CD4-positive, alpha-beta T cell treated with Interleukin-6 for 4 hours (primary cell): ENCODE results near the gene BBS9.
A peak's percentile ranks its signal among the peaks of the same experiment; 100 is the strongest.
"Not testable (repeated sequence)": the region's sequence is repeated elsewhere in the genome, so short reads cannot be mapped to it uniquely, and the experiment has no call there.

Experiments
- DNase-seq: peaks from one replicate; pipeline ENCODE4 v3.0.0-alpha.2; 2020; ENCODE audit warnings: mixed read lengths

Gene BBS9

GRCh38 chr7:33128990-33129805 is at the start of gene BBS9:
BBS9 (plus strand) TSS chr7:33129564; CDS start chr7:33146253, 16,689 bp downstream.
- peak; percentile 93 for DNase-seq

- DNase-seq, result no peak
These were observed 49.3 kb upstream of the BBS9 start for GRCh38 chr7:33079763-33080690.

- DNase-seq, result no peak
These were observed 42.0 kb upstream of the BBS9 start for GRCh38 chr7:33087356-33087755.

GRCh38 chr7:33087858-33088257 is 41.5 kb upstream of the BBS9 start:
- no peak for DNase-seq

- DNase-seq, result no peak
These were observed 40.2 kb upstream of the BBS9 start for GRCh38 chr7:33089142-33089541.

- no peak for DNase-seq
These were observed 38.2 kb upstream of the BBS9 start for GRCh38 chr7:33091111-33091531.

GRCh38 chr7:33091641-33092191 is 37.6 kb upstream of the BBS9 start:
- DNase-seq, result no peak

- DNase-seq, result no peak
These were observed 36.1 kb upstream of the BBS9 start for GRCh38 chr7:33093266-33093665.

GRCh38 chr7:33094745-33095275 is 34.6 kb upstream of the BBS9 start:
- not testable (repeated sequence) for DNase-seq

GRCh38 chr7:33099154-33099940 is 30.0 kb upstream of the BBS9 start:
- DNase-seq, result no peak

GRCh38 chr7:33100770-33101169 is 28.6 kb upstream of the BBS9 start:
- DNase-seq, result no peak

GRCh38 chr7:33101906-33102305 is 27.5 kb upstream of the BBS9 start:
- DNase-seq, result no peak

- peak; percentile 54 for DNase-seq
These were observed 22.0 kb upstream of the BBS9 start for GRCh38 chr7:33107136-33108066.

- DNase-seq, result peak; percentile 13
These were observed 20.8 kb upstream of the BBS9 start for GRCh38 chr7:33108554-33109004.

GRCh38 chr7:33109005-33109757 is 20.2 kb upstream of the BBS9 start, which contains the start of gene RP9:
RP9 (minus strand) TSS chr7:33109404; CDS start chr7:33109372, 32 bp downstream.
- DNase-seq, result peak; percentile 83

GRCh38 chr7:33109758-33110238 is 19.6 kb upstream of the BBS9 start:
- DNase-seq, result peak; percentile 2

GRCh38 chr7:33111614-33112013 is 17.8 kb upstream of the BBS9 start:
- no peak for DNase-seq

- DNase-seq, result no peak
These were observed 14.4 kb upstream of the BBS9 start for GRCh38 chr7:33114976-33115375.

- DNase-seq, result no peak
These were observed 11.0 kb upstream of the BBS9 start for GRCh38 chr7:33118383-33118782.

GRCh38 chr7:33127085-33127484 is 2.3 kb upstream of the BBS9 start:
- no peak for DNase-seq
